Panc1 (cell line): ENCODE measurements around the gene PRKD2. TPM values are rescaled to one million over a fixed set of nuclear protein-coding genes. Genes with fewer than 3 reads are reported as not detected.

Experiments used
- ATAC-seq: fragments of 200-7000 bp; cut with Tn5 transposase; 2 replicates; pipeline ENCODE4 v1.9.1; 2020; ENCODE audit warnings: mild to moderate bottlenecking, moderate library complexity
- BruUV-seq: library from RNA; stranded (reverse); fragments of 400-500 nt; replicated peaks from 2 replicates; lab custom pipeline; 2021; lab: Mats Ljungman, UMichigan
- CTCF ChIA-PET: fragments of 300-600 bp; sonication (Branson Sonifier 250); formaldehyde crosslinking; loops from one replicate; lab custom pipeline; 2022; ENCODE audit warnings: antibody characterized with exemption; lab: Charles Lee
- POLR2A ChIA-PET: fragments of 300-600 bp; sonication (Branson Sonifier 250); formaldehyde crosslinking; loops from one replicate; lab custom pipeline; 2022; ENCODE audit warnings: antibody characterized with exemption; lab: Charles Lee
- DNase-seq: peaks from one replicate; pipeline ENCODE4 v3.0.0-alpha.2; 2010; ENCODE audit warnings: low read depth, low spot score
- H3K27ac ChIP-seq: 2 replicates; pipeline ENCODE4 v1.5.1; 2011; ENCODE audit warnings: mild to moderate bottlenecking, low read length, inconsistent platforms
- H3K27me3 ChIP-seq: fragments of 200-500 bp; sonication (Bioruptor generic); 2 replicates; pipeline ENCODE4 v1.6.0; 2014; ENCODE audit warnings: low read length, inconsistent platforms; ENCODE audit not compliant: control insufficient read depth, insufficient read depth
- H3K36me3 ChIP-seq: fragments of 200-500 bp; sonication (Bioruptor generic); 2 replicates; pipeline ENCODE4 v1.5.1; 2014; ENCODE audit warnings: inconsistent platforms, mild to moderate bottlenecking, low read length, moderate library complexity; ENCODE audit not compliant: control insufficient read depth, insufficient read depth
- H3K4me1 ChIP-seq: 2 replicates; pipeline ENCODE4 v1.5.1; 2011; ENCODE audit warnings: inconsistent platforms, mild to moderate bottlenecking, low read length, moderate library complexity; ENCODE audit not compliant: control insufficient read depth, insufficient read depth
- H3K4me3 ChIP-seq, 2 experiments: 2 replicates each; pipeline ENCODE4 v1.5.1; 2011 to 2012; ENCODE audit warnings: low read depth in 2 of 2, low read length in 2 of 2, mild to moderate bottlenecking in 2 of 2, inconsistent platforms in 1 of 2, moderate library complexity in 1 of 2
- H3K9me3 ChIP-seq: fragments of 200-500 bp; sonication (Bioruptor generic); 2 replicates; pipeline ENCODE4 v1.5.1; 2014; ENCODE audit warnings: low read depth, mild to moderate bottlenecking, inconsistent platforms, low read length, moderate library complexity; ENCODE audit not compliant: control insufficient read depth, insufficient read depth
- SIN3A ChIP-seq: IDR thresholded peaks from 2 replicates; pipeline ENCODE4 v1.6.1; 2012; ENCODE audit warnings: low read depth, mild to moderate bottlenecking, low read length, moderate library complexity, borderline replicate concordance; ENCODE audit not compliant: insufficient read depth
- TCF7L2 ChIP-seq: IDR thresholded peaks from 2 replicates; pipeline ENCODE4 v1.6.1; 2011; ENCODE audit warnings: mild to moderate bottlenecking, low read depth, low read length, inconsistent platforms
- in situ Hi-C: cut with HindIII; loops from 2 replicates; pipeline ENCODE4 v1.10.0; 2016; ENCODE audit warnings: low sequenced_read_pairs, low pct_unique_long_range_greater_than_20kb
- intact Hi-C: fragments of 100-400 bp; cut with micrococcal nuclease; formaldehyde crosslinking; loops from one replicate; pipeline ENCODE4 v1.10.0; 2022; ENCODE audit not compliant: unreplicated experiment
- total RNA-seq: library from RNA; stranded (reverse); gene quantifications from one replicate; pipeline ENCODE4 v1.2.1, GENCODE V29; 2021; ENCODE audit not compliant: unreplicated experiment
- TF ChIP-seq, protein P1 (sequence below), 2 experiments: IDR thresholded peaks; 2 replicates each; pipeline ENCODE4 v1.6.1; 2011 to 2012; ENCODE audit warnings: low read depth in 2 of 2, control low read depth in 1 of 2, low read length in 1 of 2, mild to moderate bottlenecking in 1 of 2, moderate library complexity in 1 of 2; ENCODE audit not compliant: insufficient read depth in 1 of 2
- TF ChIP-seq, protein P2 (sequence below): fragments of 450-650 bp; IDR thresholded peaks from 2 replicates; pipeline ENCODE4 v1.5.1; 2017; ENCODE audit warnings: mild to moderate bottlenecking

The PRKD2 gene
- total RNA-seq, 1 experiment from 2014 or later = 41.2 TPM

DNA sequence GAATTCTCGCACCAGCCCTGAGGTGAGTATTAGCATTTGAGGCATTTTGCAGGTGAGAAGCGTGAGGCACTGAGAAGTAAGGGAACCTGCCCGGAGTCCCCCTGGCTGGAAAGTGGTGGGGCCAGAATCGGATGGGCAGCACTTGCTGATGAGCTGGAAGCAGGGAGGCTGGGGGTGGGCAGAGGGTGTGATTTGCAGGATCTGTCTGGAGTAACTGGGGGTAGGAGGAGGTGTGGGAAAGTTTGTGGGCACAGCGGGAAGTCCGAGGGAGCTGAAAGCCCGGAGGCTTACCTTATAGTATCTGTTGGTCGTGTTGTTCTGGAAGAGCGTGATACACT is 20.1 kb downstream of the PRKD2 start:
- H3K4me1 ChIP-seq = no peaks in the 10 kb centered on the region
- in situ Hi-C loops = no loop called here
- ChIA-PET POLR2A (no interaction called here), CTCF (no interaction called here)
- H3K36me3 ChIP-seq = peaks cover 4% of the 10 kb centered on the region
- TF ChIP-seq, protein P1, sequence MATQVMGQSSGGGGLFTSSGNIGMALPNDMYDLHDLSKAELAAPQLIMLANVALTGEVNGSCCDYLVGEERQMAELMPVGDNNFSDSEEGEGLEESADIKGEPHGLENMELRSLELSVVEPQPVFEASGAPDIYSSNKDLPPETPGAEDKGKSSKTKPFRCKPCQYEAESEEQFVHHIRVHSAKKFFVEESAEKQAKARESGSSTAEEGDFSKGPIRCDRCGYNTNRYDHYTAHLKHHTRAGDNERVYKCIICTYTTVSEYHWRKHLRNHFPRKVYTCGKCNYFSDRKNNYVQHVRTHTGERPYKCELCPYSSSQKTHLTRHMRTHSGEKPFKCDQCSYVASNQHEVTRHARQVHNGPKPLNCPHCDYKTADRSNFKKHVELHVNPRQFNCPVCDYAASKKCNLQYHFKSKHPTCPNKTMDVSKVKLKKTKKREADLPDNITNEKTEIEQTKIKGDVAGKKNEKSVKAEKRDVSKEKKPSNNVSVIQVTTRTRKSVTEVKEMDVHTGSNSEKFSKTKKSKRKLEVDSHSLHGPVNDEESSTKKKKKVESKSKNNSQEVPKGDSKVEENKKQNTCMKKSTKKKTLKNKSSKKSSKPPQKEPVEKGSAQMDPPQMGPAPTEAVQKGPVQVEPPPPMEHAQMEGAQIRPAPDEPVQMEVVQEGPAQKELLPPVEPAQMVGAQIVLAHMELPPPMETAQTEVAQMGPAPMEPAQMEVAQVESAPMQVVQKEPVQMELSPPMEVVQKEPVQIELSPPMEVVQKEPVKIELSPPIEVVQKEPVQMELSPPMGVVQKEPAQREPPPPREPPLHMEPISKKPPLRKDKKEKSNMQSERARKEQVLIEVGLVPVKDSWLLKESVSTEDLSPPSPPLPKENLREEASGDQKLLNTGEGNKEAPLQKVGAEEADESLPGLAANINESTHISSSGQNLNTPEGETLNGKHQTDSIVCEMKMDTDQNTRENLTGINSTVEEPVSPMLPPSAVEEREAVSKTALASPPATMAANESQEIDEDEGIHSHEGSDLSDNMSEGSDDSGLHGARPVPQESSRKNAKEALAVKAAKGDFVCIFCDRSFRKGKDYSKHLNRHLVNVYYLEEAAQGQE (IDR thresholded peaks at IDR 0.05; ENCODE audit: insufficient read depth in 1 of 2, low read depth in 2 of 2, low read length in 1 of 2) = no peak
- H3K27ac ChIP-seq = no peak overlapping the region
- H3K4me3 ChIP-seq = no peak overlapping the region
- no peak for DNase-seq
- no TSS peak for BruUV-seq
- H3K9me3 ChIP-seq = no peaks in the 10 kb centered on the region
- intact Hi-C loops = no loop called here
- ATAC-seq = no peak
- H3K27me3 ChIP-seq = no peaks in the 10 kb centered on the region

DNA sequence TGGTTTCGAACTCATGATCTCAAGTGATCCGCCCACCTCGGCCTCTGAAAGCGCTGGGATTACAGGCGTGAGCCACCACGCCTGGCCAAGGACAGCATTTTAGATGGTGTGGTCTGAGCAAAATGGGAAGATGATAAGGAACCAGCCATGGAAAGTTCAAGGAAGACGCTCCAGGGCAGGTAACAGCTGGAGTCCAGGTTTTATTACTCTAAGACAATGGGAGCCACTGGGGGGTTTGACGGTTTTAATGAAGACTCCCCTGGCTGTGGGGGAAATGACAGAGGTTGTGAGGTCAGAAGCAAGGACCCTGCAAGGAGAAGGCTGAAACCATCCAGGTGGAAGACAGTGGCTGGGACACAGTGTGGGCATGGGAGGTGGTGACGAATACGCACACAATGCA is 20.9 kb downstream of the PRKD2 start:
- H3K36me3 ChIP-seq = peaks cover 4% of the 10 kb centered on the region
- no peaks in the 10 kb centered on the region for H3K9me3 ChIP-seq
- BruUV-seq = no TSS peak
- H3K4me3 ChIP-seq = no peak overlapping the region
- TF ChIP-seq TCF7L2 = no peak
- TF ChIP-seq SIN3A = no peak
- TF ChIP-seq, protein P2, sequence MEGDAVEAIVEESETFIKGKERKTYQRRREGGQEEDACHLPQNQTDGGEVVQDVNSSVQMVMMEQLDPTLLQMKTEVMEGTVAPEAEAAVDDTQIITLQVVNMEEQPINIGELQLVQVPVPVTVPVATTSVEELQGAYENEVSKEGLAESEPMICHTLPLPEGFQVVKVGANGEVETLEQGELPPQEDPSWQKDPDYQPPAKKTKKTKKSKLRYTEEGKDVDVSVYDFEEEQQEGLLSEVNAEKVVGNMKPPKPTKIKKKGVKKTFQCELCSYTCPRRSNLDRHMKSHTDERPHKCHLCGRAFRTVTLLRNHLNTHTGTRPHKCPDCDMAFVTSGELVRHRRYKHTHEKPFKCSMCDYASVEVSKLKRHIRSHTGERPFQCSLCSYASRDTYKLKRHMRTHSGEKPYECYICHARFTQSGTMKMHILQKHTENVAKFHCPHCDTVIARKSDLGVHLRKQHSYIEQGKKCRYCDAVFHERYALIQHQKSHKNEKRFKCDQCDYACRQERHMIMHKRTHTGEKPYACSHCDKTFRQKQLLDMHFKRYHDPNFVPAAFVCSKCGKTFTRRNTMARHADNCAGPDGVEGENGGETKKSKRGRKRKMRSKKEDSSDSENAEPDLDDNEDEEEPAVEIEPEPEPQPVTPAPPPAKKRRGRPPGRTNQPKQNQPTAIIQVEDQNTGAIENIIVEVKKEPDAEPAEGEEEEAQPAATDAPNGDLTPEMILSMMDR = no peak
- TF ChIP-seq, protein P1 (IDR thresholded peaks at IDR 0.05; ENCODE audit: insufficient read depth in 1 of 2, low read depth in 2 of 2, low read length in 1 of 2) = no peak
- no peak overlapping the region for H3K27ac ChIP-seq
- no peaks in the 10 kb centered on the region for H3K27me3 ChIP-seq
- no peaks in the 10 kb centered on the region for H3K4me1 ChIP-seq
- CTCF ChIA-PET = no interaction called here
- DNase-seq = no peak
- in situ Hi-C loops = no loop called here
- POLR2A ChIA-PET = no interaction called here
- ATAC-seq = no peak
- intact Hi-C loops = no loop called here
